Astrocyte of the cerebellum (primary cell): ENCODE data around the gene TPRA1.

Experiments used
- DNase-seq: peaks from one replicate; pipeline ENCODE4 v3.0.0-alpha.2; 2011; ENCODE audit warnings: low read depth
- H3K4me3 ChIP-seq: 2 replicates; pipeline ENCODE4 v1.5.1; 2011; ENCODE audit warnings: mild to moderate bottlenecking, low read depth, low read length, moderate library complexity
- CTCF ChIP-seq: IDR thresholded peaks from 2 replicates; pipeline ENCODE4 v1.5.1; 2012; ENCODE audit warnings: low read length, low read depth, moderate library complexity, mild to moderate bottlenecking; ENCODE audit errors: missing control alignments
- in situ Hi-C: cut with HindIII; loops from 2 replicates; pipeline ENCODE4 v1.10.0; 2017; ENCODE audit warnings: low sequenced_read_pairs

The TPRA1 gene

GRCh38 chr3:127556565-127556964, 34.0 kb downstream of the TPRA1 start:
- in situ Hi-C loops: no loop called here

GRCh38 chr3:127555108-127555507, 35.4 kb downstream of the TPRA1 start:
- in situ Hi-C loops: no loop called here
- H3K4me3 ChIP-seq: no peak overlapping the region
- no peak for TF ChIP-seq CTCF
- DNase-seq: no peak

More at GRCh38 chr3:127556565-127556964, 34.0 kb downstream of the TPRA1 start:
- no peak for DNase-seq
- peak; percentile 8 for TF ChIP-seq CTCF
- no peak overlapping the region for H3K4me3 ChIP-seq

- no peak for TF ChIP-seq CTCF
- in situ Hi-C loops: no loop called here
- no peak overlapping the region for H3K4me3 ChIP-seq
- no peak for DNase-seq
Observed at GRCh38 chr3:127552038-127552437, 38.5 kb downstream of the TPRA1 start.

- no peak for DNase-seq
- TF ChIP-seq CTCF: no peak
- no peak overlapping the region for H3K4me3 ChIP-seq
- in situ Hi-C loops: no loop called here
Observed at GRCh38 chr3:127551178-127551577, 39.4 kb downstream of the TPRA1 start.

GRCh38 chr3:127550468-127551157, 39.9 kb downstream of the TPRA1 start:
- no peak for DNase-seq
- in situ Hi-C loops: no loop called here
- TF ChIP-seq CTCF: no peak

GRCh38 chr3:127549826-127550467, 40.6 kb downstream of the TPRA1 start:
- no peak overlapping the region for H3K4me3 ChIP-seq
- DNase-seq: no peak
- no peak for TF ChIP-seq CTCF
- in situ Hi-C loops: no loop called here

More at GRCh38 chr3:127550468-127551157, 39.9 kb downstream of the TPRA1 start:
- no peak overlapping the region for H3K4me3 ChIP-seq
